Activated CD4-positive, alpha-beta memory T cell treated with anti-CD3 and anti-CD28 coated beads for 36 hours (primary cell): ENCODE data around the gene PLAAT3. TPM values are rescaled to one million over a fixed set of nuclear protein-coding genes. Genes with fewer than 3 reads are reported as not detected.
A peak's percentile ranks its signal among the peaks of the same experiment; 100 is the strongest.
"Not testable (repeated sequence)": the region's sequence is repeated elsewhere in the genome, so short reads cannot be mapped to it uniquely, and the experiment has no call there.

ENCODE experiments used
- CTCF ChIA-PET: fragments of 350-600 bp; sonication (Branson Sonifier 250); formaldehyde crosslinking; loops from one replicate; lab custom pipeline; 2021; ENCODE audit warnings: antibody characterized with exemption, inconsistent platforms; lab: Charles Lee
- POLR2A ChIA-PET: fragments of 350-600 bp; sonication (Branson Sonifier 250); formaldehyde crosslinking; loops from one replicate; lab custom pipeline; 2021; ENCODE audit warnings: antibody characterized with exemption; lab: Charles Lee
- DNase-seq: peaks from one replicate; pipeline ENCODE4 v3.0.0-alpha.2; 2020
- H3K27ac Mint-ChIP-seq: one replicate; pipeline ENCODE4 v1.8.0; 2021; ENCODE audit warnings: mixed read lengths
- H3K27me3 Mint-ChIP-seq: one replicate; pipeline ENCODE4 v1.8.0; 2021; ENCODE audit warnings: mixed read lengths
- H3K36me3 Mint-ChIP-seq: one replicate; pipeline ENCODE4 v1.8.0; 2021; ENCODE audit warnings: mixed read lengths
- H3K4me1 Mint-ChIP-seq: one replicate; pipeline ENCODE4 v1.8.0; 2021; ENCODE audit warnings: low read depth, mixed read lengths
- H3K4me3 Mint-ChIP-seq: one replicate; pipeline ENCODE4 v1.8.0; 2021; ENCODE audit warnings: mild to moderate bottlenecking, mixed read lengths
- H3K9me3 Mint-ChIP-seq: one replicate; pipeline ENCODE4 v1.8.0; 2021; ENCODE audit warnings: mixed read lengths
- intact Hi-C: fragments of 100-400 bp; cut with micrococcal nuclease; formaldehyde crosslinking; loops from one replicate; pipeline ENCODE4 v1.15.1; 2023
- total RNA-seq, 2 experiments: library from RNA; stranded (reverse); gene quantifications; one replicate each; pipeline ENCODE4 v1.2.3, GENCODE V29; 2021

Gene PLAAT3
- total RNA-seq, 2 experiments from 2014 or later: 10.3 to 10.4 TPM

- DNase-seq: no peak
- H3K4me3 Mint-ChIP-seq: no peak overlapping the region
- H3K4me1 Mint-ChIP-seq: peaks cover 27% of the 10 kb centered on the region
- H3K27ac Mint-ChIP-seq: no peak overlapping the region
- ChIA-PET CTCF (no interaction called here), POLR2A (no interaction called here)
- no peaks in the 10 kb centered on the region for H3K36me3 Mint-ChIP-seq
- intact Hi-C loops: no loop called here
- no peaks in the 10 kb centered on the region for H3K9me3 Mint-ChIP-seq
- H3K27me3 Mint-ChIP-seq: no peaks in the 10 kb centered on the region
These were observed 5.6 kb downstream of the PLAAT3 start for GRCh38 chr11:63608353-63609345.

DNA sequence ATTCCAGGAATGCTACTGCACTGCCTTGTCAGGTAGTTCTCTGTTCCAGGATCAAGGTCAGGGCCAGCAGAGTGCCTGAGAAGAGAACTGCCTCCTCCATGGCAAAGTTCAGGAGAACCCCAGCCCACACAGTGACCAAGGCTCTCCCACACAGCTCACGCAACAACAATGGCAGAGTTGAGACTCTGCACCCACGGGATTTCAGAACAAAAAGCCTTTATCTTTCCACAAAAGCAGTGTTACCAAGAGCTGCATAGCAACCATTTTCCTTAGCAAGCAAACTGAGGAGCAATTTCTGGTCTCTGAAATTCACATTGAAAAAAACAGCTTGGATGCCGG, 11.1 kb downstream of the PLAAT3 start:
- ChIA-PET POLR2A (no interaction called here), CTCF (interaction anchor here (1.3 kb wide), 1 partner anchor 9 kb away, joined by 4 read pairs; no protein-coding TSS in a partner anchor)
- intact Hi-C loops: no loop called here
- H3K36me3 Mint-ChIP-seq: no peaks in the 10 kb centered on the region
- H3K4me3 Mint-ChIP-seq: no peak overlapping the region
- H3K9me3 Mint-ChIP-seq: no peaks in the 10 kb centered on the region
- no peak for DNase-seq
- no peak overlapping the region for H3K27ac Mint-ChIP-seq
- H3K27me3 Mint-ChIP-seq: no peaks in the 10 kb centered on the region
- peaks cover 9% of the 10 kb centered on the region for H3K4me1 Mint-ChIP-seq

DNA sequence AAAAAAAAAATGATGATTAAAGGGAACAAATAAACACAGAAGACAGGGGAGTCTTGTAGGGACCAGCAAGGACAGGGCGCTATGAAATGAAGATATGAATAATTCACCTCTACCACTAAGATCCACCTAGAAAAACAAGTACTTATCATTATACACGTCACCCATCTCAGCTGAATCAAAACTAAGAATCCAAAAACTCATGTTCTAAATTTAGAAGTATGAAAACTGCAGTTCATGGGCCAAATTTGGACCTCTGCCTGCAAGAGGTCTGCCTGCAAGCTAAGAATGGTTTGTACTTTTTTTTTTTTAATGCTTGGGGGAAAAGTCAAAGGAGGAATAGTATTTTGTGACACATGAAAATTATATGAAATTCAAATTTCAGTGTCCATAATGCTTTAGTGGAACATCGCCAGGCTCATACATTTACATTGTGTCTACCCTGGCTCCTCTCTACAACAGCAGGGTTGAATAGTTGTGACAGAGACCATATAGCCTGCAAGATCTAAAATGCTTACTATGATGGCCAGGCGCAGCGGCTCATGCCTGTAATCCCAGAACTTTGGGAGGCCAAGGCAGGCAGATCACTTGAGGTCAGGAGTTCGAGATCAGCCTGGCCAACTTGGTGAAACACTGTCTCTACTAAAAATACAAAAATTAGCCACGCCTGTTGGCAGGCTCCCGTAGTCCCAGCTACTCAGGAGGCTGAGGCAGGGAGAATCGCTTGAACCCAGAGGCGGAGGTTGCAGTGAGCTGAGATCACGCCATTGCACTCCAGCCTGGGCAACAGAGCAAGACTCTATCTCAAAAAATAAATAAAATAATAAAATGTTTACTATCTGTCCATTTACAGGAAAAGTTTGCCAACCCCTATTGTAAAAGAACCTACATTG, 11.7 kb downstream of the PLAAT3 start:
- H3K9me3 Mint-ChIP-seq, intact Hi-C loops, POLR2A ChIA-PET, H3K4me1 Mint-ChIP-seq, H3K4me3 Mint-ChIP-seq, H3K36me3 Mint-ChIP-seq, DNase-seq, CTCF ChIA-PET, H3K27ac Mint-ChIP-seq, H3K27me3 Mint-ChIP-seq: not testable (repeated sequence)

- intact Hi-C loops: no loop called here
- CTCF ChIA-PET: no interaction called here
These were observed 14.8 kb downstream of the PLAAT3 start for GRCh38 chr11:63599211-63600122.

GRCh38 chr11:63598556-63598955, 15.7 kb downstream of the PLAAT3 start:
- no peaks in the 10 kb centered on the region for H3K27me3 Mint-ChIP-seq
- DNase-seq: no peak
- no peaks in the 10 kb centered on the region for H3K9me3 Mint-ChIP-seq
- H3K27ac Mint-ChIP-seq: no peak overlapping the region
- ChIA-PET CTCF (no interaction called here), POLR2A (no interaction called here)
- peaks cover 8% of the 10 kb centered on the region for H3K4me1 Mint-ChIP-seq
- no peak overlapping the region for H3K4me3 Mint-ChIP-seq
- intact Hi-C loops: no loop called here
- H3K36me3 Mint-ChIP-seq: no peaks in the 10 kb centered on the region

More at GRCh38 chr11:63599211-63600122, 14.8 kb downstream of the PLAAT3 start:
- DNase-seq: no peak
- Mint-ChIP-seq H3K27me3 (no peaks in the 10 kb centered on the region), H3K27ac (no peak overlapping the region), H3K4me3 (no peak overlapping the region), H3K9me3 (no peaks in the 10 kb centered on the region), H3K36me3 (no peaks in the 10 kb centered on the region), H3K4me1 (peaks cover 8% of the 10 kb centered on the region)
- POLR2A ChIA-PET: no interaction called here

- Mint-ChIP-seq H3K4me3 (no peak overlapping the region), H3K4me1 (no peaks in the 10 kb centered on the region), H3K27ac (no peak overlapping the region), H3K27me3 (no peaks in the 10 kb centered on the region), H3K9me3 (no peaks in the 10 kb centered on the region), H3K36me3 (peaks cover 3% of the 10 kb centered on the region)
- no peak for DNase-seq
- POLR2A ChIA-PET: no interaction called here
- intact Hi-C loops: no loop called here
- CTCF ChIA-PET: no interaction called here
These were observed 18.9 kb downstream of the PLAAT3 start for GRCh38 chr11:63595296-63595695.

GRCh38 chr11:63592975-63593395, 21.2 kb downstream of the PLAAT3 start:
- H3K9me3 Mint-ChIP-seq: no peaks in the 10 kb centered on the region
- CTCF ChIA-PET: interaction anchor here (1.0 to 1.6 kb wide), 3 partner anchors 10 to 114 kb away, joined by 3 to 4 read pairs (median 3); no protein-coding TSS in a partner anchor
- H3K27ac Mint-ChIP-seq: no peak overlapping the region
- DNase-seq: peak; percentile 23
- H3K27me3 Mint-ChIP-seq: no peaks in the 10 kb centered on the region
- intact Hi-C loops: no loop called here
- no peaks in the 10 kb centered on the region for H3K4me1 Mint-ChIP-seq
- POLR2A ChIA-PET: no interaction called here
- no peak overlapping the region for H3K4me3 Mint-ChIP-seq
- peaks cover 6% of the 10 kb centered on the region for H3K36me3 Mint-ChIP-seq

GRCh38 chr11:63590024-63590788, 24.0 kb downstream of the PLAAT3 start:
- H3K4me3 Mint-ChIP-seq: no peak overlapping the region
- POLR2A ChIA-PET: no interaction called here
- DNase-seq: no peak
- no peaks in the 10 kb centered on the region for H3K4me1 Mint-ChIP-seq
- intact Hi-C loops: no loop called here
- H3K36me3 Mint-ChIP-seq: peaks cover 9% of the 10 kb centered on the region
- H3K9me3 Mint-ChIP-seq: no peaks in the 10 kb centered on the region
- no peaks in the 10 kb centered on the region for H3K27me3 Mint-ChIP-seq
- H3K27ac Mint-ChIP-seq: no peak overlapping the region
- CTCF ChIA-PET: interaction anchor here (1.0 kb wide), 1 partner anchor 45 kb away, joined by 4 read pairs; no protein-coding TSS in a partner anchor

DNA sequence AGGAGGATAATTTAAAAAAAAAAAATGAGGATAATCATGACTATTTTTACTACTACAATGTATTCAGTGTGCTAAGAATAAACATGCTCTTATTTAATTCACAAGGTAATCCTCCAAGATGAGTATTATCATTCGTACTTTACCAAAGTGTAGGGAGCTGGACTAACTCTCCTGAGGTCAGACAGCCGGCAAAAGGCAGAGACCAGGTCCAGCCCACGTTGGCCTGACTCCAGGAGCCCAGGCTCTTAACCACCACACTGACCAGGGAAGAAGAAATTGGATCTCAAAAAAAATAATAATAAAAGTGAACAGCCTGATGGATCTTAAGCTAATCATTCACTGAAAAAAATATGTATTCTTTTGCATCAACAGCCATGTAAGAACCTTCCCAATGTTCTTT, 25.2 kb downstream of the PLAAT3 start:
- H3K36me3 Mint-ChIP-seq: peaks cover 9% of the 10 kb centered on the region
- CTCF ChIA-PET: no interaction called here
- intact Hi-C loops: no loop called here

GRCh38 chr11:63586451-63587166, 27.6 kb downstream of the PLAAT3 start:
- Mint-ChIP-seq H3K36me3 (peaks cover 12% of the 10 kb centered on the region), H3K27me3 (no peaks in the 10 kb centered on the region), H3K27ac (no peak overlapping the region), H3K9me3 (peaks cover 9% of the 10 kb centered on the region), H3K4me1 (peaks cover 11% of the 10 kb centered on the region), H3K4me3 (no peak overlapping the region)
- ChIA-PET CTCF (no interaction called here), POLR2A (no interaction called here)
- DNase-seq: no peak
- intact Hi-C loops: no loop called here

More for the DNA sequence above, 25.2 kb downstream of the PLAAT3 start:
- no peak for DNase-seq
- no peaks in the 10 kb centered on the region for H3K27me3 Mint-ChIP-seq
- H3K4me1 Mint-ChIP-seq: no peaks in the 10 kb centered on the region
- no peak overlapping the region for H3K27ac Mint-ChIP-seq
- POLR2A ChIA-PET: no interaction called here
- no peak overlapping the region for H3K4me3 Mint-ChIP-seq
- no peaks in the 10 kb centered on the region for H3K9me3 Mint-ChIP-seq
